GM12878 (cell line): ENCODE data around the gene SIN3B. TPM values are rescaled to one million over a fixed set of nuclear protein-coding genes. Genes with fewer than 3 reads are reported as not detected.

Source experiments
- ATAC-seq: fragments of 200-7000 bp; cut with Tn5 transposase; 3 replicates; pipeline ENCODE4 v1.9.1; 2020; ENCODE audit warnings: mild to moderate bottlenecking, moderate library complexity
- BruUV-seq: library from RNA; stranded (reverse); fragments of 400-500 nt; replicated peaks from 2 replicates; lab custom pipeline; 2021; lab: Mats Ljungman, UMichigan
- CTCF ChIA-PET: fragments of 300-600 bp; sonication (Branson Sonifier 250); formaldehyde crosslinking; extraction: SDS; loops from one replicate; lab custom pipeline; 2021; ENCODE audit warnings: inconsistent platforms; lab: Yijun Ruan, JAX
- POLR2A ChIA-PET: fragments of 350-600 bp; formaldehyde crosslinking; extraction: SDS; loops from one replicate; lab custom pipeline; 2021; ENCODE audit warnings: inconsistent platforms; lab: Charles Lee
- RAD21 ChIA-PET: fragments of 300-600 bp; sonication (Branson Sonifier 250); formaldehyde crosslinking; loops from one replicate; lab custom pipeline; 2023; ENCODE audit warnings: antibody characterized with exemption; ENCODE audit not compliant: unreplicated experiment; lab: Charles Lee
- SMC1A ChIA-PET: fragments of 300-600 bp; sonication (Branson Sonifier 250); formaldehyde crosslinking; loops from one replicate; lab custom pipeline; 2023; ENCODE audit not compliant: unreplicated experiment, uncharacterized antibody; lab: Charles Lee
- DNase-seq: peaks from one replicate; pipeline ENCODE4 v3.0.0-alpha.2; 2011; ENCODE audit warnings: low read depth, low spot score
- FAIRE-seq: peaks from 3 replicates; lab custom pipeline; 2011; peaks lifted over from hg19 to GRCh38; lab: Jason Lieb, UNC
- H2AFZ ChIP-seq: 2 replicates; pipeline ENCODE4 v1.6.0; 2011; ENCODE audit warnings: low read depth, low read length, control low read depth; ENCODE audit not compliant: control insufficient read depth
- H3K27ac ChIP-seq: 2 replicates; pipeline ENCODE4 v1.5.1; 2011; ENCODE audit warnings: control low read depth; ENCODE audit not compliant: control insufficient read depth, insufficient read depth
- H3K27me3 ChIP-seq, 2 experiments: replicated peaks in 1 of 2; 2 replicates each; pipeline versions ENCODE4 v1.6.0 to v1.6.1; 2011; ENCODE audit warnings: low read length in 1 of 2; ENCODE audit not compliant: control insufficient read depth in 2 of 2, insufficient read depth in 2 of 2
- H3K36me3 ChIP-seq, 2 experiments: 2 replicates each; pipeline ENCODE4 v1.5.1; 2011; ENCODE audit warnings: low read length in 1 of 2; ENCODE audit not compliant: control insufficient read depth in 2 of 2, insufficient read depth in 2 of 2
- H3K4me1 ChIP-seq: 2 replicates; pipeline ENCODE4 v1.6.1; 2011; ENCODE audit warnings: mild to moderate bottlenecking, low read length, moderate library complexity, mixed read lengths; ENCODE audit not compliant: control insufficient read depth, insufficient read depth
- H3K4me2 ChIP-seq: 2 replicates; pipeline ENCODE4 v1.6.0; 2011; ENCODE audit warnings: control low read depth; ENCODE audit not compliant: control insufficient read depth, insufficient read depth
- H3K4me3 ChIP-seq: fragments of 200-600 bp; sonication (generic); 2 replicates; pipeline ENCODE4 v1.5.1; 2016
- H3K79me2 ChIP-seq: 2 replicates; pipeline ENCODE4 v1.6.0; 2011; ENCODE audit warnings: low read length; ENCODE audit not compliant: control insufficient read depth, insufficient read depth
- H3K9ac ChIP-seq: 2 replicates; pipeline ENCODE4 v1.8.0; 2011; ENCODE audit warnings: low read length, control low read depth, mixed read lengths; ENCODE audit not compliant: control insufficient read depth, insufficient read depth
- H3K9me3 ChIP-seq: replicated peaks from 3 replicates; pipeline ENCODE4 v1.5.1; 2011; ENCODE audit warnings: mild to moderate bottlenecking, low read length; ENCODE audit not compliant: control insufficient read depth, insufficient read depth
- H4K20me1 ChIP-seq: 2 replicates; pipeline ENCODE4 v1.6.0; 2011; ENCODE audit not compliant: control insufficient read depth, insufficient read depth
- ESRRA ChIP-seq: IDR thresholded peaks from 2 replicates; pipeline ENCODE4 v1.6.1; 2012; ENCODE audit warnings: mild to moderate bottlenecking, low read length, improper control_type of control experiment
- HDGF ChIP-seq: fragments of 450-650 bp; IDR thresholded peaks from 2 replicates; pipeline ENCODE4 v1.6.1; 2016; ENCODE audit warnings: antibody characterized with exemption
- KDM1A ChIP-seq: fragments of 200-600 bp; sonication (generic); IDR thresholded peaks from 2 replicates; pipeline ENCODE4 v1.6.1; 2016; ENCODE audit warnings: borderline replicate concordance
- LARP7 ChIP-seq: fragments of 450-650 bp; IDR thresholded peaks from 2 replicates; pipeline ENCODE4 v1.6.1; 2017; ENCODE audit warnings: mild to moderate bottlenecking
- MLLT1 ChIP-seq: fragments of 450-650 bp; IDR thresholded peaks from 2 replicates; pipeline ENCODE4 v1.6.1; 2016; ENCODE audit warnings: mild to moderate bottlenecking
- MYC ChIP-seq: IDR thresholded peaks from 2 replicates; pipeline ENCODE4 v1.6.1; 2011; ENCODE audit warnings: mild to moderate bottlenecking, low read length, moderate library complexity, inconsistent platforms; ENCODE audit not compliant: insufficient read depth, insufficient replicate concordance, insufficient read length, severe bottlenecking
- POLR2AphosphoS2 ChIP-seq: IDR thresholded peaks from 2 replicates; pipeline ENCODE4 v1.6.1; 2011; ENCODE audit warnings: low read depth, mild to moderate bottlenecking, low read length, improper control_type of control experiment, moderate library complexity
- TBL1XR1 ChIP-seq: IDR thresholded peaks from 2 replicates; pipeline ENCODE4 v1.6.1; 2012; ENCODE audit warnings: low read depth, low read length, improper control_type of control experiment
- WGBS: methylation state at CpG from one replicate; pipeline ENCODE4 v1.1.6; 2016; ENCODE audit warnings: low lambda C conversion rate; ENCODE audit not compliant: insufficient replicate concordance, insufficient coverage; ENCODE audit errors: missing lambda C conversion rate; 5-methylcytosine and 5-hydroxymethylcytosine counted together
- in situ Hi-C: fragments of 300-500 bp; cut with MboI; formaldehyde crosslinking; loops from 9 replicates; pipeline ENCODE4 v1.14.3; 2018; ENCODE audit warnings: mixed read lengths
- intact Hi-C: fragments of 100-400 bp; cut with micrococcal nuclease; formaldehyde crosslinking; loops from one replicate; pipeline ENCODE4 v1.14.2; 2022; ENCODE audit not compliant: unreplicated experiment
- polyA plus RNA-seq, 11 experiments: library from polyadenylated mRNA; depleted of rRNA in 4 of 11; unstranded in 6 of 11; stranded (reverse) in 5 of 11; fragments of >200 nt; fragmentation: Nextera tagmentation in 4 of 11; fragmentation: Illumina TruSeq in 1 of 11; extraction: Ambion mirVana in 4 of 11; extraction: Trizol in 1 of 11; gene quantifications; 1 replicate in 1 of 11; 2 replicates in 10 of 11; pipeline versions ENCODE4 v1.2.1 to v1.2.3, GENCODE V29; 2011 to 2016; ENCODE audit warnings: inconsistent platforms in 2 of 11, missing spikeins in 2 of 11, low read depth in 1 of 11
- total RNA-seq, 4 experiments: library from RNA; depleted of rRNA in 3 of 4; stranded (reverse); fragments of >200 nt in 3 of 4; fragmentation: Illumina TruSeq in 1 of 4; extraction: Trizol in 1 of 4; gene quantifications; 2 replicates each; pipeline versions ENCODE4 v1.2.1 to v1.2.3, GENCODE V29; 2013 to 2021
- TF ChIP-seq, protein P1 (sequence below): fragments of 450-650 bp; formaldehyde crosslinking; IDR thresholded peaks from 2 replicates; pipeline ENCODE4 v1.5.0; 2022; ENCODE audit warnings: mild to moderate bottlenecking, missing genetic modification characterization

SIN3B gene
- total and polyA plus RNA-seq, 10 of the 15 experiments (the other 5 are each of a cell fraction or from before 2014, with no cell fraction given) = 0.68 to 34.5 (median 15.8) TPM

- TF ChIP-seq MLLT1 (no peak), ESRRA (no peak), KDM1A (no peak), MYC (no peak), HDGF (no peak), TBL1XR1 (no peak)
- TF ChIP-seq, protein P1, sequence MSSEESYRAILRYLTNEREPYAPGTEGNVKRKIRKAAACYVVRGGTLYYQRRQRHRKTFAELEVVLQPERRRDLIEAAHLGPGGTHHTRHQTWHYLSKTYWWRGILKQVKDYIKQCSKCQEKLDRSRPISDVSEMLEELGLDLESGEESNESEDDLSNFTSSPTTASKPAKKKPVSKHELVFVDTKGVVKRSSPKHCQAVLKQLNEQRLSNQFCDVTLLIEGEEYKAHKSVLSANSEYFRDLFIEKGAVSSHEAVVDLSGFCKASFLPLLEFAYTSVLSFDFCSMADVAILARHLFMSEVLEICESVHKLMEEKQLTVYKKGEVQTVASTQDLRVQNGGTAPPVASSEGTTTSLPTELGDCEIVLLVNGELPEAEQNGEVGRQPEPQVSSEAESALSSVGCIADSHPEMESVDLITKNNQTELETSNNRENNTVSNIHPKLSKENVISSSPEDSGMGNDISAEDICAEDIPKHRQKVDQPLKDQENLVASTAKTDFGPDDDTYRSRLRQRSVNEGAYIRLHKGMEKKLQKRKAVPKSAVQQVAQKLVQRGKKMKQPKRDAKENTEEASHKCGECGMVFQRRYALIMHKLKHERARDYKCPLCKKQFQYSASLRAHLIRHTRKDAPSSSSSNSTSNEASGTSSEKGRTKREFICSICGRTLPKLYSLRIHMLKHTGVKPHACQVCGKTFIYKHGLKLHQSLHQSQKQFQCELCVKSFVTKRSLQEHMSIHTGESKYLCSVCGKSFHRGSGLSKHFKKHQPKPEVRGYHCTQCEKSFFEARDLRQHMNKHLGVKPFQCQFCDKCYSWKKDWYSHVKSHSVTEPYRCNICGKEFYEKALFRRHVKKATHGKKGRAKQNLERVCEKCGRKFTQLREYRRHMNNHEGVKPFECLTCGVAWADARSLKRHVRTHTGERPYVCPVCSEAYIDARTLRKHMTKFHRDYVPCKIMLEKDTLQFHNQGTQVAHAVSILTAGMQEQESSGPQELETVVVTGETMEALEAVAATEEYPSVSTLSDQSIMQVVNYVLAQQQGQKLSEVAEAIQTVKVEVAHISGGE (CRISPR knock-in tag) = no peak
Observed at GRCh38 chr19:16922949-16923348, 93.8 kb downstream of the SIN3B start (continued).

- ATAC-seq (no peak), DNase-seq (no peak), FAIRE-seq (no peak)
- BruUV-seq = no TSS peak
- no peak overlapping the region for H3K9ac ChIP-seq
- in situ Hi-C loops = no loop called here
- 51% methylated on average over 13 of the region's 13 CpGs for WGBS
- no peaks in the 10 kb centered on the region for H4K20me1 ChIP-seq
- ChIA-PET RAD21 (no interaction called here), SMC1A (no interaction called here), POLR2A (no interaction called here), CTCF (no interaction called here)
- H3K4me2 ChIP-seq = no peak overlapping the region
- H3K9me3 ChIP-seq = no peaks in the 10 kb centered on the region; the same call in 2 of the 3 replicates
- no peak overlapping the region for H3K4me3 ChIP-seq
- no peaks in the 10 kb centered on the region for H3K27me3 ChIP-seq
- H3K36me3 ChIP-seq = no peaks in the 10 kb centered on the region
- no peaks in the 10 kb centered on the region for H3K79me2 ChIP-seq
- H3K27ac ChIP-seq = no peak overlapping the region
- H2AFZ ChIP-seq = no peak overlapping the region
- TF ChIP-seq POLR2AphosphoS2 (no peak), LARP7 (no peak)
- H3K4me1 ChIP-seq = no peaks in the 10 kb centered on the region
- intact Hi-C loops = no loop called here
Observed at GRCh38 chr19:16927883-16928282, 98.7 kb downstream of the SIN3B start.
